ENCODE results near the gene ASPG. TPM values are rescaled to one million over a fixed set of nuclear protein-coding genes. Genes with fewer than 3 reads are reported as not detected.

Gene ASPG
- polyA plus RNA-seq, 1 donor: 11.7 TPM

GRCh38 chr14:104158827-104159798, 73.6 kb downstream of the ASPG start:
- peak in 1 of 2 donors; percentile 33 for DNase-seq
- H3K27ac ChIP-seq (ENCODE audit: low read length): no peak overlapping the region
- no peaks in the 10 kb centered on the region for H3K9me3 ChIP-seq (ENCODE audit: control insufficient read depth, low read depth, low read length)
- WGBS (ENCODE audit: insufficient coverage, low lambda C conversion rate): no CpG with 5 or more reads among the region's 51 CpGs
- no peaks in the 10 kb centered on the region for H3K36me3 ChIP-seq (ENCODE audit: control insufficient read depth, insufficient read depth, low read length)
- no peak overlapping the region for H3K4me3 ChIP-seq (ENCODE audit: low read length)
- H3K27me3 ChIP-seq (ENCODE audit: control insufficient read depth, insufficient read depth, low read length): no peaks in the 10 kb centered on the region
- H3K4me1 ChIP-seq (ENCODE audit: control insufficient read depth, insufficient read depth, low read length): no peaks in the 10 kb centered on the region

- H3K36me3 ChIP-seq (ENCODE audit: control insufficient read depth, insufficient read depth, low read length): no peaks in the 10 kb centered on the region
- H3K4me3 ChIP-seq (ENCODE audit: low read length): no peak overlapping the region
- no peaks in the 10 kb centered on the region for H3K9me3 ChIP-seq (ENCODE audit: control insufficient read depth, low read depth, low read length)
- no CpG with 5 or more reads among the region's 9 CpGs for WGBS (ENCODE audit: insufficient coverage, low lambda C conversion rate)
- H3K27ac ChIP-seq (ENCODE audit: low read length): no peak overlapping the region
- H3K27me3 ChIP-seq (ENCODE audit: control insufficient read depth, insufficient read depth, low read length): no peaks in the 10 kb centered on the region
- no peaks in the 10 kb centered on the region for H3K4me1 ChIP-seq (ENCODE audit: control insufficient read depth, insufficient read depth, low read length)
- no peak for DNase-seq
Observed at GRCh38 chr14:104159990-104160389, 74.5 kb downstream of the ASPG start.

- no peak overlapping the region for H3K27ac ChIP-seq (ENCODE audit: low read length)
- H3K4me3 ChIP-seq (ENCODE audit: low read length): no peak overlapping the region
- H3K27me3 ChIP-seq (ENCODE audit: control insufficient read depth, insufficient read depth, low read length): no peaks in the 10 kb centered on the region
- no peaks in the 10 kb centered on the region for H3K4me1 ChIP-seq (ENCODE audit: control insufficient read depth, insufficient read depth, low read length)
- no peaks in the 10 kb centered on the region for H3K9me3 ChIP-seq (ENCODE audit: control insufficient read depth, low read depth, low read length)
- no peaks in the 10 kb centered on the region for H3K36me3 ChIP-seq (ENCODE audit: control insufficient read depth, insufficient read depth, low read length)
- WGBS (ENCODE audit: insufficient coverage, low lambda C conversion rate): 100% methylated on average over 1 of the region's 23 CpGs
- no peak for DNase-seq
Observed at GRCh38 chr14:104161602-104162367, 76.3 kb downstream of the ASPG start.

- H3K4me1 ChIP-seq (ENCODE audit: control insufficient read depth, insufficient read depth, low read length): no peaks in the 10 kb centered on the region
- no peak overlapping the region for H3K4me3 ChIP-seq (ENCODE audit: low read length)
Observed at GRCh38 chr14:104162495-104162894, 77.0 kb downstream of the ASPG start.

GRCh38 chr14:104163541-104163940, 78.0 kb downstream of the ASPG start:
- Histone ChIP-seq H3K36me3 (ENCODE audit: control insufficient read depth, insufficient read depth, low read length) (no peaks in the 10 kb centered on the region), H3K9me3 (ENCODE audit: control insufficient read depth, low read depth, low read length) (no peaks in the 10 kb centered on the region), H3K27me3 (ENCODE audit: control insufficient read depth, insufficient read depth, low read length) (no peaks in the 10 kb centered on the region), H3K27ac (ENCODE audit: low read length) (no peak overlapping the region), H3K4me3 (ENCODE audit: low read length) (no peak overlapping the region), H3K4me1 (ENCODE audit: control insufficient read depth, insufficient read depth, low read length) (no peaks in the 10 kb centered on the region)
- no CpG with 5 or more reads among the region's 21 CpGs for WGBS (ENCODE audit: insufficient coverage, low lambda C conversion rate)
- DNase-seq: no peak

More at GRCh38 chr14:104162495-104162894, 77.0 kb downstream of the ASPG start:
- DNase-seq: no peak
- Histone ChIP-seq H3K9me3 (ENCODE audit: control insufficient read depth, low read depth, low read length) (no peaks in the 10 kb centered on the region), H3K27me3 (ENCODE audit: control insufficient read depth, insufficient read depth, low read length) (no peaks in the 10 kb centered on the region), H3K27ac (ENCODE audit: low read length) (no peak overlapping the region), H3K36me3 (ENCODE audit: control insufficient read depth, insufficient read depth, low read length) (no peaks in the 10 kb centered on the region)
- WGBS (ENCODE audit: insufficient coverage, low lambda C conversion rate): no CpG with 5 or more reads among the region's 9 CpGs

- H3K36me3 ChIP-seq (ENCODE audit: control insufficient read depth, insufficient read depth, low read length): no peaks in the 10 kb centered on the region
- no peaks in the 10 kb centered on the region for H3K27me3 ChIP-seq (ENCODE audit: control insufficient read depth, insufficient read depth, low read length)
- no CpG with 5 or more reads among the region's 23 CpGs for WGBS (ENCODE audit: insufficient coverage, low lambda C conversion rate)
- H3K9me3 ChIP-seq (ENCODE audit: control insufficient read depth, low read depth, low read length): no peaks in the 10 kb centered on the region
- H3K27ac ChIP-seq (ENCODE audit: low read length): no peak overlapping the region
- H3K4me1 ChIP-seq (ENCODE audit: control insufficient read depth, insufficient read depth, low read length): no peaks in the 10 kb centered on the region
- no peak for DNase-seq
- no peak overlapping the region for H3K4me3 ChIP-seq (ENCODE audit: low read length)
Observed at GRCh38 chr14:104164041-104164440, 78.5 kb downstream of the ASPG start.

- Histone ChIP-seq H3K4me3 (ENCODE audit: low read length) (no peak overlapping the region), H3K4me1 (ENCODE audit: control insufficient read depth, insufficient read depth, low read length) (no peaks in the 10 kb centered on the region), H3K27me3 (ENCODE audit: control insufficient read depth, insufficient read depth, low read length) (no peaks in the 10 kb centered on the region), H3K36me3 (ENCODE audit: control insufficient read depth, insufficient read depth, low read length) (no peaks in the 10 kb centered on the region), H3K27ac (ENCODE audit: low read length) (no peak overlapping the region), H3K9me3 (ENCODE audit: control insufficient read depth, low read depth, low read length) (no peaks in the 10 kb centered on the region)
- no CpG with 5 or more reads among the region's 9 CpGs for WGBS (ENCODE audit: insufficient coverage, low lambda C conversion rate)
- DNase-seq: no peak
Observed at GRCh38 chr14:104164512-104164911, 79.0 kb downstream of the ASPG start.

Other genes with a start within 250 kb of the ASPG start
- gene PPP1R13B, start 238.1 kb upstream of the ASPG start, polyA plus RNA-seq: 29.7 TPM
- 0.46 TPM for gene TDRD9, start 157.2 kb upstream of the ASPG start, polyA plus RNA-seq
- gene RD3L, start 143.2 kb upstream of the ASPG start, polyA plus RNA-seq: not detected
- 8.8 TPM for gene KIF26A, start 52.9 kb downstream of the ASPG start, polyA plus RNA-seq

Measured in large intestine (tissue), 3 donors.